Loucy (cell line): ENCODE measurements around the gene STRAP.
A peak's percentile ranks its signal among the peaks of the same experiment; 100 is the strongest.

Source experiments
- H2AFZ ChIP-seq: fragments of 200-600 bp; sonication (generic); 2 replicates; pipeline ENCODE4 v1.6.0; 2016; ENCODE audit warnings: antibody characterized with exemption, mild to moderate bottlenecking, low read length, moderate library complexity
- H3F3A ChIP-seq: fragments of 200-600 bp; 2 replicates; pipeline ENCODE4 v1.6.0; 2016; ENCODE audit warnings: antibody characterized with exemption, low read depth, mild to moderate bottlenecking
- H3K27me3 ChIP-seq: fragments of 200-600 bp; sonication (generic); 2 replicates; pipeline ENCODE4 v1.6.1; 2014; ENCODE audit warnings: low read length, mild to moderate bottlenecking; ENCODE audit not compliant: insufficient read depth, poor library complexity, severe bottlenecking
- H3K36me3 ChIP-seq: fragments of 200-600 bp; sonication (generic); 2 replicates; pipeline ENCODE4 v1.6.1; 2016; ENCODE audit warnings: low read length; ENCODE audit not compliant: insufficient read depth
- H3K4me1 ChIP-seq: fragments of 200-600 bp; sonication (generic); 2 replicates; pipeline ENCODE4 v1.5.1; 2014; ENCODE audit warnings: low read length, mild to moderate bottlenecking; ENCODE audit not compliant: insufficient read depth, poor library complexity, severe bottlenecking
- H3K4me2 ChIP-seq: fragments of 200-600 bp; sonication (generic); 2 replicates; pipeline ENCODE4 v1.6.0; 2014; ENCODE audit warnings: antibody characterized with exemption, low read length, low read depth, mild to moderate bottlenecking; ENCODE audit not compliant: poor library complexity, severe bottlenecking
- H3K4me3 ChIP-seq: fragments of 200-600 bp; sonication (generic); 2 replicates; pipeline ENCODE4 v1.5.1; 2014; ENCODE audit warnings: low read length, mild to moderate bottlenecking, mixed read lengths; ENCODE audit not compliant: poor library complexity, severe bottlenecking
- H3K79me2 ChIP-seq: fragments of 200-600 bp; sonication (generic); 2 replicates; pipeline ENCODE4 v1.6.1; 2014; ENCODE audit warnings: low read length; ENCODE audit not compliant: insufficient read depth
- H3K9ac ChIP-seq: fragments of 200-600 bp; sonication (generic); 2 replicates; pipeline ENCODE4 v1.6.0; 2014; ENCODE audit warnings: mild to moderate bottlenecking, low read depth, low read length, moderate library complexity; ENCODE audit not compliant: poor library complexity, severe bottlenecking
- H3K9me2 ChIP-seq: fragments of 200-600 bp; sonication (generic); replicated peaks from 2 replicates; pipeline ENCODE4 v1.6.1; 2016; ENCODE audit warnings: low read depth, low read length, mixed read lengths
- H3K9me3 ChIP-seq: fragments of 200-600 bp; sonication (generic); 2 replicates; pipeline ENCODE4 v1.6.1; 2014; ENCODE audit warnings: mild to moderate bottlenecking, antibody characterized with exemption, low read length, low read depth; ENCODE audit not compliant: insufficient read depth
- H4K20me1 ChIP-seq: fragments of 200-600 bp; sonication (generic); 2 replicates; pipeline ENCODE4 v1.6.0; 2014; ENCODE audit warnings: antibody characterized with exemption, low read length, mild to moderate bottlenecking; ENCODE audit not compliant: insufficient read depth, poor library complexity, severe bottlenecking
- CTCF ChIP-seq: fragments of 200-600 bp; sonication (generic); conservative IDR thresholded peaks from 2 replicates; pipeline ENCODE4 v1.5.1; 2014; ENCODE audit warnings: mild to moderate bottlenecking, antibody characterized with exemption, low read length
- EZH2phosphoT487 ChIP-seq: fragments of 200-600 bp; IDR thresholded peaks from 2 replicates; pipeline ENCODE4 v1.6.1; 2018; ENCODE audit warnings: antibody characterized with exemption, mild to moderate bottlenecking, moderate library complexity, borderline replicate concordance

The STRAP gene

GRCh38 chr12:15858353-15858752 is 23.8 kb upstream of the STRAP start:
- H3K4me3 ChIP-seq: no peak overlapping the region
- no peak for TF ChIP-seq EZH2phosphoT487
- TF ChIP-seq CTCF: peak; percentile 59
- no peaks in the 10 kb centered on the region for H3K79me2 ChIP-seq
- peaks cover 6% of the 10 kb centered on the region for H3K27me3 ChIP-seq
- H3K36me3 ChIP-seq: no peaks in the 10 kb centered on the region
- no peaks in the 10 kb centered on the region for H3K9me2 ChIP-seq
- no peaks in the 10 kb centered on the region for H4K20me1 ChIP-seq
- H3K9ac ChIP-seq: no peak overlapping the region
- no peaks in the 10 kb centered on the region for H3F3A ChIP-seq
- H2AFZ ChIP-seq: peak overlapping the region; percentile 72
- H3K9me3 ChIP-seq: no peaks in the 10 kb centered on the region
- peaks cover 6% of the 10 kb centered on the region for H3K4me1 ChIP-seq
- peak overlapping the region; percentile 41 for H3K4me2 ChIP-seq

- H3K79me2 ChIP-seq: no peaks in the 10 kb centered on the region
- H3K9me2 ChIP-seq: no peaks in the 10 kb centered on the region
- H2AFZ ChIP-seq: peak overlapping the region; percentile 72; the same call in 1 of the 2 replicates
- no peak overlapping the region for H3K9ac ChIP-seq
- peaks cover 6% of the 10 kb centered on the region for H3K27me3 ChIP-seq
- H3K4me1 ChIP-seq: peaks cover 6% of the 10 kb centered on the region
- no peaks in the 10 kb centered on the region for H3F3A ChIP-seq
- TF ChIP-seq CTCF (no peak), EZH2phosphoT487 (no peak)
- no peak overlapping the region for H3K4me2 ChIP-seq
- no peaks in the 10 kb centered on the region for H3K9me3 ChIP-seq
- no peak overlapping the region for H3K4me3 ChIP-seq
- no peaks in the 10 kb centered on the region for H4K20me1 ChIP-seq
- H3K36me3 ChIP-seq: no peaks in the 10 kb centered on the region
Measured at GRCh38 chr12:15859116-15859515, 23.1 kb upstream of the STRAP start.

- H3K27me3 ChIP-seq: peaks cover 6% of the 10 kb centered on the region
- no peaks in the 10 kb centered on the region for H3K79me2 ChIP-seq
- no peaks in the 10 kb centered on the region for H3K36me3 ChIP-seq
- H3K9me2 ChIP-seq: no peaks in the 10 kb centered on the region
- no peaks in the 10 kb centered on the region for H4K20me1 ChIP-seq
- no peaks in the 10 kb centered on the region for H3F3A ChIP-seq
- no peak overlapping the region for H2AFZ ChIP-seq
- TF ChIP-seq EZH2phosphoT487: no peak
- no peak for TF ChIP-seq CTCF
- no peak overlapping the region for H3K9ac ChIP-seq
- H3K4me2 ChIP-seq: no peak overlapping the region
- H3K4me3 ChIP-seq: no peak overlapping the region
- H3K4me1 ChIP-seq: peaks cover 6% of the 10 kb centered on the region
- H3K9me3 ChIP-seq: no peaks in the 10 kb centered on the region
Measured at GRCh38 chr12:15861404-15861803, 20.8 kb upstream of the STRAP start.
